Measurements from ENCODE around the gene FAM168A. TPM values are rescaled to one million over a fixed set of nuclear protein-coding genes. Genes with fewer than 3 reads are reported as not detected.

Gene FAM168A
- total RNA-seq, 1 experiment from 2014 or later: 21.1 TPM

- Mint-ChIP-seq H3K4me1 (peaks cover 19% of the 10 kb centered on the region in 2 experiments), H3K36me3 (ENCODE audit: insufficient read depth in 1 of 3, low read depth in 3 of 3) (no peaks in the 10 kb centered on the region; a peak in 1 of 7 replicates), H3K4me3 (peak overlapping the region; percentile 80 to 86), H3K27me3 (ENCODE audit: low read depth) (peaks cover 21% of the 10 kb centered on the region), H3K27ac (peak overlapping the region in 1 of 3 experiments; percentile 74; a peak in 1 of 7 replicates), H3K9me3 (no peaks in the 10 kb centered on the region)
- peak overlapping the region; percentile 12 for H3K9ac ChIP-seq (ENCODE audit: extremely low read depth, insufficient read length, low read length)
- peak overlapping the region; percentile 49 for H3K14ac ChIP-seq (ENCODE audit: insufficient read depth, low read length)
- H2AFZ ChIP-seq (ENCODE audit: low read length): no peak overlapping the region
- H3K79me2 ChIP-seq (ENCODE audit: insufficient read depth, low read length): no peaks in the 10 kb centered on the region; the same call in 1 of the 2 replicates
- H2BK5ac ChIP-seq (ENCODE audit: insufficient read length, low read length): no peak overlapping the region
- no peak overlapping the region for H2BK120ac ChIP-seq (ENCODE audit: low read depth, low read length, poor library complexity, severe bottlenecking)
- no peak for DNase-seq
- H2BK12ac ChIP-seq (ENCODE audit: insufficient read length, low read depth, low read length): no peak overlapping the region
- no CpG with 5 or more reads among the region's 56 CpGs for WGBS (ENCODE audit: extremely low coverage, insufficient read length, low lambda C conversion rate)
- TF ChIP-seq, protein P1, sequence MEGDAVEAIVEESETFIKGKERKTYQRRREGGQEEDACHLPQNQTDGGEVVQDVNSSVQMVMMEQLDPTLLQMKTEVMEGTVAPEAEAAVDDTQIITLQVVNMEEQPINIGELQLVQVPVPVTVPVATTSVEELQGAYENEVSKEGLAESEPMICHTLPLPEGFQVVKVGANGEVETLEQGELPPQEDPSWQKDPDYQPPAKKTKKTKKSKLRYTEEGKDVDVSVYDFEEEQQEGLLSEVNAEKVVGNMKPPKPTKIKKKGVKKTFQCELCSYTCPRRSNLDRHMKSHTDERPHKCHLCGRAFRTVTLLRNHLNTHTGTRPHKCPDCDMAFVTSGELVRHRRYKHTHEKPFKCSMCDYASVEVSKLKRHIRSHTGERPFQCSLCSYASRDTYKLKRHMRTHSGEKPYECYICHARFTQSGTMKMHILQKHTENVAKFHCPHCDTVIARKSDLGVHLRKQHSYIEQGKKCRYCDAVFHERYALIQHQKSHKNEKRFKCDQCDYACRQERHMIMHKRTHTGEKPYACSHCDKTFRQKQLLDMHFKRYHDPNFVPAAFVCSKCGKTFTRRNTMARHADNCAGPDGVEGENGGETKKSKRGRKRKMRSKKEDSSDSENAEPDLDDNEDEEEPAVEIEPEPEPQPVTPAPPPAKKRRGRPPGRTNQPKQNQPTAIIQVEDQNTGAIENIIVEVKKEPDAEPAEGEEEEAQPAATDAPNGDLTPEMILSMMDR (conservative IDR thresholded peaks at IDR 0.05): no peak
- no peak overlapping the region for H4K8ac ChIP-seq (replicated peaks; ENCODE audit: insufficient read length, low read depth, low read length)
- no peak overlapping the region for H2BK15ac ChIP-seq (ENCODE audit: low read depth, low read length)
- H2AK5ac ChIP-seq (ENCODE audit: insufficient read length, low read length): no peak overlapping the region
- no peak overlapping the region for H3K27ac ChIP-seq (ENCODE audit: insufficient read length, low read depth, low read length)
- H3K4me2 ChIP-seq (ENCODE audit: insufficient read depth, insufficient read length, low read length): peak overlapping the region; percentile 68
- no peak overlapping the region for H3K23ac ChIP-seq (ENCODE audit: insufficient read length, low read depth, low read length)
- no peaks in the 10 kb centered on the region for H3K79me1 ChIP-seq (ENCODE audit: insufficient read depth, low read depth, low read length, poor library complexity, severe bottlenecking)
- no peak overlapping the region for H3K4ac ChIP-seq (ENCODE audit: low read depth, low read length)
- no peak overlapping the region for H3K56ac ChIP-seq (ENCODE audit: insufficient read length, low read depth, low read length)
- no peaks in the 10 kb centered on the region; the same call in 1 of the 2 replicates for H3K27me3 ChIP-seq (ENCODE audit: insufficient read depth, low read length)
- peaks cover 3% of the 10 kb centered on the region; the same call in 1 of the 2 replicates for H3K4me1 ChIP-seq (ENCODE audit: insufficient read depth, low read length)
- no peak overlapping the region for H2BK20ac ChIP-seq (ENCODE audit: low read depth, low read length, poor library complexity, severe bottlenecking)
- H3K9me3 ChIP-seq (ENCODE audit: control insufficient read depth, low read depth, low read length): no peaks in the 10 kb centered on the region
- H4K91ac ChIP-seq (ENCODE audit: insufficient read length, low read depth, low read length): no peak overlapping the region
- no peak overlapping the region for H3T11ph ChIP-seq (ENCODE audit: low read length)
- no peak overlapping the region for H3K18ac ChIP-seq (ENCODE audit: insufficient read length, low read depth, low read length)
- no peak overlapping the region for H4K5ac ChIP-seq (ENCODE audit: insufficient read length, low read depth, low read length)
- no peaks in the 10 kb centered on the region for H4K20me1 ChIP-seq (ENCODE audit: control insufficient read depth, insufficient read depth, insufficient read length)
- peaks cover 6% of the 10 kb centered on the region for H3K23me2 ChIP-seq (ENCODE audit: insufficient read length, low read depth, low read length, poor library complexity, severe bottlenecking)
These were observed 220.9 kb downstream of the FAM168A start for GRCh38 chr11:73376803-73377629.
